ENCODE results near the gene TMC7.

Gene TMC7

DNA sequence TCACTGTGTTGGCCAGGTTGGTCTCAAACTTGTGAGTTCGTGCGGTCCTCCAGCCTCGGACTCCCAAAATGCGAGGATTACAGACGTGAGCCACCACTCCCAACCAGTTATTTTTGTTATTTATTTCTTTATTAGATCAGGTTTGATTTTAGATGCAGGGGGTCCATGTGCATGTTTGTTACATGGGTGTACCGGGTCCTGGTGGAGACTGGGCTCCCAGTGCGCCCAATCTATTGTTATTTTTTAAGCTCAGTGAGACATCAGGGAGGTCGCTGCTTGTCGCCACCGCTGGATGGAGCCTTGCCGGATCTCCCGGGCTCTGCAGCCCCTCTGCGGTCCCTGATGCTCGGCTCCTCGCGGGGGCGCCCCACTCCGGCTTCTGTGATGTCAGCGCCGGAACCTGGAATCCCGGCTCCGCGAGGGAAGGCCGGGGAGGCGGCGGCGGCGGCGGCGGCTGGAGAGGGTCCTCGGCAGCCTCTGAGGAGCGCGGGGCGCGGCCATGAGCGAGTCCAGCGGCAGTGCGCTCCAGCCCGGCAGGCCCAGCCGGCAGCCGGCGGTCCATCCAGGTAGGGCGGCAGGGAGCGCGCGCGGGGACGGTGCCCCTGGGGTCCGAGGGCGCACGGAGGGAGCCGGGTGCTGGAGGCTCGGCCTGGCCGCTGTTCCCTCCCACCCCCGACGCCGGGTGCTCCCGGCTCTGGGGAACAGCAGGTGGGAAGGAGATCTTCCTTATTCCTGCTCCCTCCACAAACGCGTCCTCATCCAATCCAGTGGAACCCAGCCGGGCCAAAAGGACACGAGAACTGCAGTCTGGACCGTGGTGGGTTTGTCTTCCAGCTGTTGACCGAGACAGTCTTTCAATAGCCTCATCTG is at the start of gene TMC7 (continued):
- peak; percentile 65 for TF ChIP-seq ZBTB17 (tag by site-specific recombination; IDR thresholded peaks at IDR 0.05)
- no peak for TF ChIP-seq ZNF133 (tag by site-specific recombination; IDR thresholded peaks at IDR 0.05)
- 0 out of 2 replicates have a peak, but pooled peaks have one; percentile 17 for TF ChIP-seq ZNF184 (tag by site-specific recombination; IDR thresholded peaks at IDR 0.05)
- no peak for TF ChIP-seq ZNF473 (tag by site-specific recombination; IDR thresholded peaks at IDR 0.05)
- TF ChIP-seq ZBTB48 (tag by site-specific recombination; IDR thresholded peaks at IDR 0.05), result 0 out of 2 replicates have a peak, but pooled peaks have one; percentile 36
- no peak for TF ChIP-seq REPIN1 (tag by site-specific recombination; IDR thresholded peaks at IDR 0.05; ENCODE audit: low read depth)
- TF ChIP-seq ZNF585B (tag by site-specific recombination; IDR thresholded peaks at IDR 0.05), result no peak
- TF ChIP-seq, protein P1, sequence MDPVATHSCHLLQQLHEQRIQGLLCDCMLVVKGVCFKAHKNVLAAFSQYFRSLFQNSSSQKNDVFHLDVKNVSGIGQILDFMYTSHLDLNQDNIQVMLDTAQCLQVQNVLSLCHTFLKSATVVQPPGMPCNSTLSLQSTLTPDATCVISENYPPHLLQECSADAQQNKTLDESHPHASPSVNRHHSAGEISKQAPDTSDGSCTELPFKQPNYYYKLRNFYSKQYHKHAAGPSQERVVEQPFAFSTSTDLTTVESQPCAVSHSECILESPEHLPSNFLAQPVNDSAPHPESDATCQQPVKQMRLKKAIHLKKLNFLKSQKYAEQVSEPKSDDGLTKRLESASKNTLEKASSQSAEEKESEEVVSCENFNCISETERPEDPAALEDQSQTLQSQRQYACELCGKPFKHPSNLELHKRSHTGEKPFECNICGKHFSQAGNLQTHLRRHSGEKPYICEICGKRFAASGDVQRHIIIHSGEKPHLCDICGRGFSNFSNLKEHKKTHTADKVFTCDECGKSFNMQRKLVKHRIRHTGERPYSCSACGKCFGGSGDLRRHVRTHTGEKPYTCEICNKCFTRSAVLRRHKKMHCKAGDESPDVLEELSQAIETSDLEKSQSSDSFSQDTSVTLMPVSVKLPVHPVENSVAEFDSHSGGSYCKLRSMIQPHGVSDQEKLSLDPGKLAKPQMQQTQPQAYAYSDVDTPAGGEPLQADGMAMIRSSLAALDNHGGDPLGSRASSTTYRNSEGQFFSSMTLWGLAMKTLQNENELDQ (tag by site-specific recombination; IDR thresholded peaks at IDR 0.05; ENCODE audit: low read depth), result no peak
- TF ChIP-seq, protein P2, sequence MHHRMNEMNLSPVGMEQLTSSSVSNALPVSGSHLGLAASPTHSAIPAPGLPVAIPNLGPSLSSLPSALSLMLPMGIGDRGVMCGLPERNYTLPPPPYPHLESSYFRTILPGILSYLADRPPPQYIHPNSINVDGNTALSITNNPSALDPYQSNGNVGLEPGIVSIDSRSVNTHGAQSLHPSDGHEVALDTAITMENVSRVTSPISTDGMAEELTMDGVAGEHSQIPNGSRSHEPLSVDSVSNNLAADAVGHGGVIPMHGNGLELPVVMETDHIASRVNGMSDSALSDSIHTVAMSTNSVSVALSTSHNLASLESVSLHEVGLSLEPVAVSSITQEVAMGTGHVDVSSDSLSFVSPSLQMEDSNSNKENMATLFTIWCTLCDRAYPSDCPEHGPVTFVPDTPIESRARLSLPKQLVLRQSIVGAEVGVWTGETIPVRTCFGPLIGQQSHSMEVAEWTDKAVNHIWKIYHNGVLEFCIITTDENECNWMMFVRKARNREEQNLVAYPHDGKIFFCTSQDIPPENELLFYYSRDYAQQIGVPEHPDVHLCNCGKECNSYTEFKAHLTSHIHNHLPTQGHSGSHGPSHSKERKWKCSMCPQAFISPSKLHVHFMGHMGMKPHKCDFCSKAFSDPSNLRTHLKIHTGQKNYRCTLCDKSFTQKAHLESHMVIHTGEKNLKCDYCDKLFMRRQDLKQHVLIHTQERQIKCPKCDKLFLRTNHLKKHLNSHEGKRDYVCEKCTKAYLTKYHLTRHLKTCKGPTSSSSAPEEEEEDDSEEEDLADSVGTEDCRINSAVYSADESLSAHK (tag by site-specific recombination; IDR thresholded peaks at IDR 0.05), result no peak
- no peak for TF ChIP-seq ZNF664 (tag by site-specific recombination; IDR thresholded peaks at IDR 0.05)
- no peak for TF ChIP-seq GLI4 (tag by site-specific recombination; IDR thresholded peaks at IDR 0.05)
- TF ChIP-seq TCF7L2 (IDR thresholded peaks at IDR 0.05; ENCODE audit: borderline replicate concordance, low read depth, low read length), result no peak
- no peak; the same call in none of the 2 replicates for TF ChIP-seq YY1 (tag by site-specific recombination; IDR thresholded peaks at IDR 0.05)
- TF ChIP-seq GFI1B (tag by site-specific recombination; IDR thresholded peaks at IDR 0.05), result no peak
- TF ChIP-seq, protein P3, sequence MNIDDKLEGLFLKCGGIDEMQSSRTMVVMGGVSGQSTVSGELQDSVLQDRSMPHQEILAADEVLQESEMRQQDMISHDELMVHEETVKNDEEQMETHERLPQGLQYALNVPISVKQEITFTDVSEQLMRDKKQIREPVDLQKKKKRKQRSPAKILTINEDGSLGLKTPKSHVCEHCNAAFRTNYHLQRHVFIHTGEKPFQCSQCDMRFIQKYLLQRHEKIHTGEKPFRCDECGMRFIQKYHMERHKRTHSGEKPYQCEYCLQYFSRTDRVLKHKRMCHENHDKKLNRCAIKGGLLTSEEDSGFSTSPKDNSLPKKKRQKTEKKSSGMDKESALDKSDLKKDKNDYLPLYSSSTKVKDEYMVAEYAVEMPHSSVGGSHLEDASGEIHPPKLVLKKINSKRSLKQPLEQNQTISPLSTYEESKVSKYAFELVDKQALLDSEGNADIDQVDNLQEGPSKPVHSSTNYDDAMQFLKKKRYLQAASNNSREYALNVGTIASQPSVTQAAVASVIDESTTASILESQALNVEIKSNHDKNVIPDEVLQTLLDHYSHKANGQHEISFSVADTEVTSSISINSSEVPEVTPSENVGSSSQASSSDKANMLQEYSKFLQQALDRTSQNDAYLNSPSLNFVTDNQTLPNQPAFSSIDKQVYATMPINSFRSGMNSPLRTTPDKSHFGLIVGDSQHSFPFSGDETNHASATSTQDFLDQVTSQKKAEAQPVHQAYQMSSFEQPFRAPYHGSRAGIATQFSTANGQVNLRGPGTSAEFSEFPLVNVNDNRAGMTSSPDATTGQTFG (tag by site-specific recombination; IDR thresholded peaks at IDR 0.05; ENCODE audit: borderline replicate concordance), result no peak
- TF ChIP-seq ZNF654 (tag by site-specific recombination; IDR thresholded peaks at IDR 0.05; ENCODE audit: low read depth), result peak; percentile 66
- no peak for TF ChIP-seq ZFP37 (tag by site-specific recombination; IDR thresholded peaks at IDR 0.05)
- TF ChIP-seq, protein P4, sequence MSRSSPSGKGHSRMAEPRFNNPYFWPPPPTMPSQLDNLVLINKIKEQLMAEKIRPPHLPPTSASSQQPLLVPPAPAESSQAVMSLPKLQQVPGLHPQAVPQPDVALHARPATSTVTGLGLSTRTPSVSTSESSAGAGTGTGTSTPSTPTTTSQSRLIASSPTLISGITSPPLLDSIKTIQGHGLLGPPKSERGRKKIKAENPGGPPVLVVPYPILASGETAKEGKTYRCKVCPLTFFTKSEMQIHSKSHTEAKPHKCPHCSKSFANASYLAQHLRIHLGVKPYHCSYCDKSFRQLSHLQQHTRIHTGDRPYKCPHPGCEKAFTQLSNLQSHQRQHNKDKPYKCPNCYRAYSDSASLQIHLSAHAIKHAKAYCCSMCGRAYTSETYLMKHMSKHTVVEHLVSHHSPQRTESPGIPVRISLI (tag by site-specific recombination; IDR thresholded peaks at IDR 0.05), result no peak
- no peak for TF ChIP-seq ZNF777 (tag by site-specific recombination; IDR thresholded peaks at IDR 0.05; ENCODE audit: borderline replicate concordance)
- TF ChIP-seq ZNF16 (tag by site-specific recombination; IDR thresholded peaks at IDR 0.05; ENCODE audit: low read depth), result no peak
- TF ChIP-seq, protein P5, sequence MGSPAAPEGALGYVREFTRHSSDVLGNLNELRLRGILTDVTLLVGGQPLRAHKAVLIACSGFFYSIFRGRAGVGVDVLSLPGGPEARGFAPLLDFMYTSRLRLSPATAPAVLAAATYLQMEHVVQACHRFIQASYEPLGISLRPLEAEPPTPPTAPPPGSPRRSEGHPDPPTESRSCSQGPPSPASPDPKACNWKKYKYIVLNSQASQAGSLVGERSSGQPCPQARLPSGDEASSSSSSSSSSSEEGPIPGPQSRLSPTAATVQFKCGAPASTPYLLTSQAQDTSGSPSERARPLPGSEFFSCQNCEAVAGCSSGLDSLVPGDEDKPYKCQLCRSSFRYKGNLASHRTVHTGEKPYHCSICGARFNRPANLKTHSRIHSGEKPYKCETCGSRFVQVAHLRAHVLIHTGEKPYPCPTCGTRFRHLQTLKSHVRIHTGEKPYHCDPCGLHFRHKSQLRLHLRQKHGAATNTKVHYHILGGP (tag by site-specific recombination; IDR thresholded peaks at IDR 0.05), result no peak
- no peak for TF ChIP-seq ZNF423 (tag by site-specific recombination; IDR thresholded peaks at IDR 0.05)
- TF ChIP-seq ZNF747 (tag by site-specific recombination; IDR thresholded peaks at IDR 0.05), result no peak
- no peak for TF ChIP-seq ZNF549 (tag by site-specific recombination; IDR thresholded peaks at IDR 0.05)
- TF ChIP-seq ZNF223 (tag by site-specific recombination; IDR thresholded peaks at IDR 0.05), result no peak
- peak; percentile 64; the same call in 1 of the 2 replicates for TF ChIP-seq KLF10 (tag by site-specific recombination; IDR thresholded peaks at IDR 0.05)
- TF ChIP-seq ZNF146 (tag by site-specific recombination; IDR thresholded peaks at IDR 0.05), result no peak
- TF ChIP-seq KLF16 (tag by site-specific recombination; IDR thresholded peaks at IDR 0.05), result no peak
- TF ChIP-seq ZNF48 (tag by site-specific recombination; IDR thresholded peaks at IDR 0.05), result no peak
- TF ChIP-seq MYNN (tag by site-specific recombination; IDR thresholded peaks at IDR 0.05; ENCODE audit: borderline replicate concordance), result no peak
- TF ChIP-seq ZNF658 (tag by site-specific recombination; IDR thresholded peaks at IDR 0.05), result no peak
- no peak for TF ChIP-seq ZFHX2 (tag by site-specific recombination; conservative IDR thresholded peaks at IDR 0.05)

All from HEK293 (cell line).